Endothelial cell of umbilical vein (primary cell): ENCODE results near the gene FGD5. TPM values are rescaled to one million over a fixed set of nuclear protein-coding genes. Genes with fewer than 3 reads are reported as not detected.

Experiments
- BruUV-seq: library from RNA; stranded (reverse); fragments of 400-500 nt; replicated peaks from 2 replicates; lab custom pipeline; 2021; lab: Mats Ljungman, UMichigan
- CTCF ChIA-PET: fragments of 300-600, 350-600 bp; sonication (Branson Sonifier 250); formaldehyde crosslinking; loops from one replicate; lab custom pipeline; 2021; ENCODE audit warnings: antibody characterized with exemption, inconsistent platforms; lab: Charles Lee
- POLR2A ChIA-PET: fragments of 300-600, 350-600 bp; sonication (Branson Sonifier 250); formaldehyde crosslinking; loops from one replicate; lab custom pipeline; 2021; ENCODE audit warnings: antibody characterized with exemption, inconsistent platforms; lab: Charles Lee
- DNase-seq: peaks from one replicate; pipeline ENCODE4 v3.0.0-alpha.2; 2011; ENCODE audit warnings: low read depth, low spot score
- FAIRE-seq: peaks from 2 replicates; lab custom pipeline; 2011; peaks lifted over from hg19 to GRCh38; lab: Jason Lieb, UNC
- H2AFZ ChIP-seq: 2 replicates; pipeline ENCODE4 v1.6.0; 2012; ENCODE audit warnings: low read depth, low read length, control low read depth, inconsistent platforms
- H3K27ac ChIP-seq: 2 replicates; pipeline ENCODE4 v1.5.1; 2011; ENCODE audit warnings: low read depth, mild to moderate bottlenecking, control low read depth, low read length, moderate library complexity; ENCODE audit not compliant: insufficient read depth
- H3K27me3 ChIP-seq, 2 experiments: 2 replicates each; pipeline versions ENCODE4 v1.6.0 to v1.6.1; 2011; ENCODE audit warnings: low read length in 2 of 2, mixed read lengths in 1 of 2; ENCODE audit not compliant: control insufficient read depth in 2 of 2, insufficient read depth in 2 of 2
- H3K36me3 ChIP-seq, 2 experiments: 2 replicates in 1 of 2; 3 replicates in 1 of 2; pipeline ENCODE4 v1.5.1; 2011; ENCODE audit warnings: low read length in 2 of 2, mild to moderate bottlenecking in 1 of 2, moderate library complexity in 1 of 2; ENCODE audit not compliant: control insufficient read depth in 2 of 2, insufficient read depth in 2 of 2; ENCODE audit errors: extremely low read depth in 1 of 2
- H3K4me1 ChIP-seq: 3 replicates; pipeline ENCODE4 v1.5.1; 2011; ENCODE audit warnings: mild to moderate bottlenecking, low read length; ENCODE audit not compliant: control insufficient read depth, insufficient read depth; ENCODE audit errors: extremely low read depth
- H3K4me2 ChIP-seq: 2 replicates; pipeline ENCODE4 v1.6.1; 2011; ENCODE audit warnings: low read length, control low read depth, mixed read lengths; ENCODE audit not compliant: insufficient read depth
- H3K4me3 ChIP-seq, 3 experiments: fragments of 200-600 bp in 1 of 3; sonication (generic), shearing (Covaris generic) in 1 of 3; replicated peaks in 1 of 3; 2 replicates each; pipeline ENCODE4 v1.5.1; 2011 to 2016; ENCODE audit warnings: control low read depth in 3 of 3, low read length in 3 of 3, mild to moderate bottlenecking in 2 of 3, inconsistent platforms in 1 of 3, low read depth in 1 of 3, moderate library complexity in 1 of 3; ENCODE audit not compliant: insufficient read depth in 1 of 3
- H3K79me2 ChIP-seq: 2 replicates; pipeline ENCODE4 v1.6.0; 2012; ENCODE audit warnings: low read length, inconsistent platforms; ENCODE audit not compliant: control insufficient read depth, insufficient read depth
- H3K9ac ChIP-seq: replicated peaks from 2 replicates; pipeline ENCODE3; 2011; ENCODE audit warnings: low read length, control low read depth; ENCODE audit not compliant: insufficient read depth; ENCODE audit errors: extremely low read depth
- H3K9me1 ChIP-seq: replicated peaks from 3 replicates; pipeline ENCODE4 v1.6.0; 2011; ENCODE audit warnings: mild to moderate bottlenecking, low read length; ENCODE audit not compliant: control insufficient read depth, insufficient read depth; ENCODE audit errors: extremely low read depth
- H3K9me3 ChIP-seq: replicated peaks from 2 replicates; pipeline ENCODE4 v1.5.1; 2012; ENCODE audit warnings: low read length, inconsistent platforms; ENCODE audit not compliant: control insufficient read depth, insufficient read depth
- H4K20me1 ChIP-seq: replicated peaks from 2 replicates; pipeline ENCODE3; 2011; ENCODE audit warnings: mild to moderate bottlenecking, low read length; ENCODE audit not compliant: control insufficient read depth, insufficient read depth; ENCODE audit errors: extremely low read depth
- CTCF ChIP-seq, 2 donors: IDR thresholded peaks; 1 replicate in 1 of 2; 2 replicates in 1 of 2; pipeline ENCODE4 v1.5.1; 2011; ENCODE audit warnings: low read length in 2 of 2, mild to moderate bottlenecking in 2 of 2, moderate library complexity in 2 of 2, control low read depth in 1 of 2, inconsistent platforms in 1 of 2, low read depth in 1 of 2; ENCODE audit not compliant: insufficient read depth in 1 of 2; ENCODE audit errors: extremely low read depth in 1 of 2
- EZH2 ChIP-seq: IDR thresholded peaks from 2 replicates; pipeline ENCODE4 v1.6.1; 2012; ENCODE audit warnings: borderline replicate concordance, low read depth, mild to moderate bottlenecking, moderate library complexity, low read length, inconsistent platforms; ENCODE audit not compliant: severe bottlenecking
- FOS ChIP-seq: IDR thresholded peaks from 2 replicates; pipeline ENCODE4 v1.6.1; 2011; ENCODE audit warnings: mild to moderate bottlenecking, low read length, moderate library complexity, borderline replicate concordance; ENCODE audit not compliant: insufficient read depth
- GATA2 ChIP-seq: IDR thresholded peaks from 2 replicates; pipeline ENCODE4 v1.7.0; 2011; ENCODE audit warnings: low read depth, mild to moderate bottlenecking, moderate library complexity, mixed read lengths, low read length; ENCODE audit not compliant: insufficient read length, insufficient read depth
- JUN ChIP-seq: IDR thresholded peaks from 2 replicates; pipeline ENCODE4 v1.6.1; 2011; ENCODE audit warnings: borderline replicate concordance, low read depth; ENCODE audit not compliant: insufficient read length, insufficient read depth
- MAX ChIP-seq: IDR thresholded peaks from 2 replicates; pipeline ENCODE4 v1.6.1; 2011; ENCODE audit not compliant: insufficient read depth, insufficient read length
- MYC ChIP-seq: IDR thresholded peaks from one replicate; pipeline ENCODE4 v1.6.1; 2011; ENCODE audit warnings: mild to moderate bottlenecking, low read depth, low read length
- POLR2AphosphoS5 ChIP-seq: IDR thresholded peaks from 2 replicates; pipeline ENCODE4 v1.6.1; 2012; ENCODE audit warnings: low read depth, mild to moderate bottlenecking, control low read depth, low read length, moderate library complexity; ENCODE audit not compliant: insufficient read depth
- dilution Hi-C: fragments of 300-500 bp; cut with MboI; formaldehyde crosslinking; loops from one replicate; pipeline ENCODE4 v1.15.0; 2019; ENCODE audit warnings: low sequenced_read_pairs; ENCODE audit not compliant: extremely low pct_ligation_motif_present
- intact Hi-C: fragments of 100-400 bp; cut with micrococcal nuclease; formaldehyde crosslinking; loops from one replicate; pipeline ENCODE4 v1.10.0; 2022
- polyA plus RNA-seq, 4 experiments: library from polyadenylated mRNA; depleted of rRNA in 3 of 4; stranded (reverse) in 3 of 4; unstranded in 1 of 4; fragments of >200 nt; gene quantifications; 2 replicates each; pipeline versions ENCODE4 v1.2.1 to v1.2.3, GENCODE V29; 2011 to 2012; ENCODE audit warnings: missing spikeins in 1 of 4
- total RNA-seq: library from RNA; stranded (reverse); gene quantifications from 2 replicates; pipeline ENCODE4 v1.2.3, GENCODE V29; 2021

FGD5 gene
- total and polyA plus RNA-seq, 2 donors (not counting 3 experiments of a cell fraction or from before 2014, with no cell fraction given), result 49.6 to 134 TPM

- H3K4me3 ChIP-seq, result no peak overlapping the region
- DNase-seq (no peak), FAIRE-seq (no peak)
- no peak overlapping the region for H2AFZ ChIP-seq
- dilution Hi-C loops (no loop called here), intact Hi-C loops (no loop called here)
- ChIA-PET POLR2A (no interaction called here), CTCF (interaction anchor here (0.8 to 1.6 kb wide), 6 partner anchors 11 to 128 kb away, joined by 3 to 6 read pairs (median 3); no protein-coding TSS in a partner anchor)
- no peaks in the 10 kb centered on the region for H3K27me3 ChIP-seq
- no TSS peak for BruUV-seq
- peaks cover 2% of the 10 kb centered on the region for H3K4me1 ChIP-seq
- H3K9ac ChIP-seq, result no peak overlapping the region
- no peak for TF ChIP-seq FOS
- TF ChIP-seq POLR2AphosphoS5, result no peak
- TF ChIP-seq EZH2, result no peak
- no peak for TF ChIP-seq CTCF (IDR thresholded peaks at IDR 0.05; ENCODE audit: extremely low read depth in 1 of 2, insufficient read depth in 1 of 2, low read depth in 1 of 2, low read length in 2 of 2)
- TF ChIP-seq MAX, result no peak
- no peak for TF ChIP-seq JUN
- TF ChIP-seq MYC, result no peak
- TF ChIP-seq GATA2, result no peak
- no peaks in the 10 kb centered on the region for H4K20me1 ChIP-seq
- no peaks in the 10 kb centered on the region for H3K36me3 ChIP-seq
- no peak overlapping the region for H3K27ac ChIP-seq
- H3K9me3 ChIP-seq, result no peaks in the 10 kb centered on the region
- no peaks in the 10 kb centered on the region for H3K9me1 ChIP-seq
- H3K4me2 ChIP-seq, result no peak overlapping the region
- no peaks in the 10 kb centered on the region for H3K79me2 ChIP-seq
These were observed 22.8 kb upstream of the FGD5 start for GRCh38 chr3:14795996-14796395.
